ENCODE results near the gene WWOX.

WWOX gene

GRCh38 chr16:78775161-78775561, 675.7 kb downstream of the WWOX start:
- DNase-seq (ENCODE audit: low spot score) = no peak
- TF ChIP-seq CTCF (IDR thresholded peaks at IDR 0.05) = no peak
- no peak overlapping the region for H3K4me3 ChIP-seq
- no peak overlapping the region for H3K27ac ChIP-seq

DNA sequence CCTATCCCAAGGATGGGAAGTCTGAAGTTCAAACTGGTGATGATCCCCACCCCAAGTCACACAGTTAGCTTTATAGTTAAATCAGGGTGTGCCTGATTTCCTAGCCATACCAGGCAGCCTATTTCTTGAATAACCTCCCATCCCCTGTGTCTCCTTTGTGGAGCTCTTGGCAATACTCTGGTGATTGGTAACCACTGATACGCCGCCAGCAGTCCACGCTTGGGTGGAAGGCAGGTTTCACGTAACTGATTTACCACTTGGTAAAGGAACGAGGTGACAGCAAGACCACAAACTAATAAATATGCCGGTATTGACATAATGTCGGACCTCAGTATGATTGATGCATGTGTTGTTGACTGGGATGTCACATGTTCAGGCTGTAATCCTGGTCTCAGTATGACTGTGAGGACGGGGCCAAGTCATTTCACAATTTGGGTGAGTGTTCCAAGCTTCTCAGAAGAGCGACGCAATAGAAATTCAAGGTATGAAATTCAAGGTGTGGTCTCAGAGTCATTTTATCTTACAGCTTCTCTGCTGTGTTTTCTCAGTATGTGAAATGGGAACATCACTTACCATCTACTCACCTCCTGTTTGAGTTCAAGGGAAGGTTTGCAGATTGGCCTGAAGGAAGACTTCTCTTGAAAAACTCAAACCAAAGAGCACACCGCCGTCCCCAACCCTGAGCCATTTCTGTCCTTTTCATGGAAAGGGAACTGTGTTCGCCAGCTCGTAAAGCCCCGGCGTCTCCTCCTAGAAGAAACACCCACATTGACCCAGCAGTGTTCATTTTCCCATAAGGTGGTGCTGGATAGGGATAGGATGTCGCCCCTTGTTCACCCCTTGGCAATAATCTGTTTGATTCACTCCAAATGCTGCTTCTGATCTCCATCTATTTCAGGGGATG, 678.9 kb downstream of the WWOX start:
- no peak for DNase-seq (ENCODE audit: low spot score)
- Histone ChIP-seq H3K27ac (no peak overlapping the region), H3K4me3 (no peak overlapping the region)
- no peak for TF ChIP-seq CTCF (IDR thresholded peaks at IDR 0.05)

- Histone ChIP-seq H3K4me3 (no peak overlapping the region), H3K27ac (no peak overlapping the region)
- no peak for TF ChIP-seq CTCF (IDR thresholded peaks at IDR 0.05)
- DNase-seq (ENCODE audit: low spot score) = no peak
Measured at GRCh38 chr16:78780808-78781207, 681.4 kb downstream of the WWOX start.

DNA sequence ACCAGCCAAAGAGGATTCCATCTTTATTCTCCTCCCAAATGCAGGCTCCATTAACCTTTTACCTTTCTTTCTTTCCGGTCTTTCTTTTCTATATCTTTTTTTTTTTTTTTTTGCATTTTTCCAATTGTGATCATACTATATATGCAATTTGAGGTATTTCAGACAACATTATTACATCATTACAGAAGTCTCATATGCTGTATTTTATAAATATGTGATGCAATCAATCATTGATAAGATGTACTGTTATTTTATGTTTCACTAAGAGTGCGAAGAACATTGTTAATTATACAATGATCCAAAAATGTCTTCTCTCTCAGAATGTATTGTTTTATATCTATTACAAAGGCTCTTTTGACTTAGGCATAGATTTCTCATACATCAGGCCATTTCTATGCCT, 683.1 kb downstream of the WWOX start:
- no peak for DNase-seq (ENCODE audit: low spot score)
- TF ChIP-seq CTCF (IDR thresholded peaks at IDR 0.05) = no peak
- Histone ChIP-seq H3K4me3 (no peak overlapping the region), H3K27ac (no peak overlapping the region)

DNA sequence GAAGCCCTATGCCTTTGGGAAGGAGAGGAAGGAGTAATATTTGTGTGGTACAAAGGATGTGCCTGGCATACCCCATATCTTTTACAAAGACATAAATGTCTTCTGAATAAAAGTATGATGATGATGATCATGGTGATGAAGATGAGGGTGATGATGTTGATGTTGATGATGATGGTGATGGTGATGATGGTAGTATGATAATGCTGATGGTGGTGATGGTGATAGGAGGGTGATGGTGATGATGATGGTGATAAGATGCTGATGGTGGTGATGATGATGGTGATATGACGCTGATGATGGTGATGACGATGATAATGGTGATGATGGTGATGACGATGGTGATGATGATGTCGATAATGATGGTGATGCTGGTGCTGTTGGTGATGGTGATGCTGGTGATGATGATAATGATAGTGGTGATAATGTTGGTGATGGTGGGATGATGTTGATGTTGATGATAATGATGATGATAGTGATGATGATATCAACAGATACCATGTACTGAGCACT, 684.2 kb downstream of the WWOX start:
- Histone ChIP-seq H3K4me3 (no peak overlapping the region), H3K27ac (no peak overlapping the region)
- no peak for DNase-seq (ENCODE audit: low spot score)
- no peak for TF ChIP-seq CTCF (IDR thresholded peaks at IDR 0.05)

GRCh38 chr16:78784771-78785170, 685.3 kb downstream of the WWOX start:
- no peak overlapping the region for H3K4me3 ChIP-seq
- H3K27ac ChIP-seq = no peak overlapping the region
- no peak for TF ChIP-seq CTCF (IDR thresholded peaks at IDR 0.05)
- DNase-seq (ENCODE audit: low spot score) = no peak

GRCh38 chr16:78785218-78785617, 685.8 kb downstream of the WWOX start:
- Histone ChIP-seq H3K4me3 (no peak overlapping the region), H3K27ac (no peak overlapping the region)
- no peak for TF ChIP-seq CTCF (IDR thresholded peaks at IDR 0.05)
- DNase-seq (ENCODE audit: low spot score) = no peak

All from coronary artery (tissue), 2 donors.